K562 (cell line): ENCODE results near the gene ZBTB25. TPM values are rescaled to one million over a fixed set of nuclear protein-coding genes. Genes with fewer than 3 reads are reported as not detected.
A peak's percentile ranks its signal among the peaks of the same experiment; 100 is the strongest.

Experiments used
- ARID3A ChIP-seq: IDR thresholded peaks from 2 replicates; pipeline ENCODE4 v1.6.1; 2012; ENCODE audit warnings: low read depth, low read length, improper control_type of control experiment, borderline replicate concordance
- CBFA2T3 ChIP-seq: fragments of 450-650 bp; IDR thresholded peaks from 2 replicates; pipeline ENCODE4 v1.6.1; 2017
- CREB3L1 ChIP-seq: fragments of 450-650 bp; IDR thresholded peaks from 2 replicates; pipeline ENCODE4 v1.6.1; 2014; ENCODE audit warnings: low read depth, mild to moderate bottlenecking, moderate library complexity, borderline replicate concordance
- CREM ChIP-seq: IDR thresholded peaks from 2 replicates; pipeline ENCODE4 v1.6.1; 2014; ENCODE audit warnings: antibody characterized with exemption, low read depth
- ETS2 ChIP-seq: IDR thresholded peaks from 2 replicates; pipeline ENCODE4 v1.6.1; 2016; ENCODE audit warnings: borderline replicate concordance, missing genetic modification characterization, mild to moderate bottlenecking, moderate library complexity, missing compliant biosample characterization; ENCODE audit not compliant: poor library complexity, severe bottlenecking
- FOXM1 ChIP-seq, 2 experiments: fragments of 450-650 bp in 1 of 2; sonication (generic) in 1 of 2; formaldehyde crosslinking in 1 of 2; IDR thresholded peaks; 2 replicates each; pipeline versions ENCODE4 v1.6.1 to v1.9.0; 2017 to 2022; ENCODE audit warnings: low read depth in 2 of 2, mild to moderate bottlenecking in 2 of 2, missing genetic modification reagents in 1 of 2, moderate library complexity in 1 of 2
- HNRNPH1 ChIP-seq: fragments of 200-400 bp; formaldehyde crosslinking; optimal IDR thresholded peaks from 2 replicates; pipeline ENCODE3; 2017; ENCODE audit warnings: low read depth, mild to moderate bottlenecking, low read length, moderate library complexity
- NRF1 ChIP-seq, 2 experiments: fragments of 450-650 bp; IDR thresholded peaks in 1 of 2; conservative IDR thresholded peaks in 1 of 2; 2 replicates each; pipeline ENCODE4 v1.6.1; 2014; ENCODE audit warnings: mild to moderate bottlenecking in 2 of 2
- PATZ1 ChIP-seq: fragments of 250-450 bp; sonication (Bioruptor Pico); IDR thresholded peaks from 2 replicates; pipeline ENCODE4 v1.5.0; 2020; ENCODE audit warnings: mild to moderate bottlenecking, borderline replicate concordance
- POLR3A ChIP-seq: IDR thresholded peaks from 2 replicates; pipeline ENCODE4 v1.6.1; 2011; ENCODE audit warnings: borderline replicate concordance, mild to moderate bottlenecking, moderate library complexity; ENCODE audit not compliant: insufficient read length, insufficient read depth; ENCODE audit errors: extremely low read depth
- RBM39 ChIP-seq: fragments of 200-400 bp; formaldehyde crosslinking; optimal IDR thresholded peaks from 2 replicates; pipeline ENCODE3; 2018; ENCODE audit warnings: low read depth, low read length
- SRSF3 ChIP-seq: fragments of 200-400 bp; formaldehyde crosslinking; IDR thresholded peaks from 2 replicates; pipeline ENCODE4 v1.6.1; 2016; ENCODE audit warnings: mild to moderate bottlenecking, low read length, moderate library complexity; ENCODE audit not compliant: insufficient read depth
- TAF15 ChIP-seq: fragments of 200-400 bp; formaldehyde crosslinking; IDR thresholded peaks from 2 replicates; pipeline ENCODE4 v1.6.1; 2017; ENCODE audit warnings: mild to moderate bottlenecking, low read depth, low read length, moderate library complexity
- WHSC1 ChIP-seq: IDR thresholded peaks from one replicate; pipeline ENCODE4 v1.6.1; 2012; ENCODE audit warnings: low read length, control low read depth, inconsistent platforms
- XRCC4 ChIP-seq: IDR thresholded peaks from one replicate; pipeline ENCODE4 v1.6.1; 2011; ENCODE audit not compliant: insufficient read depth, insufficient read length; ENCODE audit errors: extremely low read depth
- ZNF354B ChIP-seq: fragments of 250-450 bp; sonication (Bioruptor Pico); IDR thresholded peaks from 2 replicates; pipeline ENCODE4 v1.4.0; 2020
- ZNF511 ChIP-seq: sonication (generic); formaldehyde crosslinking; IDR thresholded peaks from 2 replicates; pipeline ENCODE4 v1.8.0; 2022; ENCODE audit warnings: mild to moderate bottlenecking, missing genetic modification reagents
- ZNF551 ChIP-seq: fragments of 250-450 bp; sonication (Bioruptor Pico); IDR thresholded peaks from 2 replicates; pipeline ENCODE4 v1.5.0; 2021; ENCODE audit warnings: mild to moderate bottlenecking, moderate library complexity
- ZNF639 ChIP-seq, 2 experiments: fragments of 200-800 bp in 1 of 2; sonication (Bioruptor generic) in 1 of 2; sonication (generic) in 1 of 2; formaldehyde crosslinking in 1 of 2; IDR thresholded peaks in 1 of 2; conservative IDR thresholded peaks in 1 of 2; 2 replicates each; pipeline versions ENCODE4 v1.5.0 to v1.6.1; 2016 to 2020; ENCODE audit warnings: missing compliant biosample characterization in 1 of 2, missing genetic modification characterization in 1 of 2, missing genetic modification reagents in 1 of 2
- ZNF717 ChIP-seq: fragments of 250-450 bp; sonication (Bioruptor Pico); IDR thresholded peaks from 2 replicates; pipeline ENCODE4 v1.5.0; 2021
- polyA plus RNA-seq, 8 experiments: library from polyadenylated mRNA; depleted of rRNA in 4 of 8; stranded (reverse) in 5 of 8; unstranded in 3 of 8; fragments of >200 nt; fragmentation: Nextera tagmentation in 2 of 8; fragmentation: Illumina TruSeq in 1 of 8; extraction: Ambion mirVana in 2 of 8; extraction: Trizol in 1 of 8; gene quantifications; 2 replicates each; pipeline versions ENCODE4 v1.2.1 to v1.2.3, GENCODE V29; 2011 to 2014; ENCODE audit warnings: inconsistent platforms in 1 of 8, missing spikeins in 1 of 8
- total RNA-seq, 7 experiments: library from RNA; depleted of rRNA in 6 of 7; stranded (reverse); fragments of >200 nt in 6 of 7; fragmentation: Illumina TruSeq in 2 of 7; extraction: Trizol in 2 of 7; gene quantifications; 2 replicates each; pipeline versions ENCODE4 v1.2.1 to v1.2.3, GENCODE V29; 2011 to 2021; ENCODE audit warnings: low replicate concordance in 1 of 7

The ZBTB25 gene
- total and polyA plus RNA-seq, 9 of the 15 experiments (the other 6 are each of a cell fraction or from before 2014, with no cell fraction given): 0.61 to 3.9 (median 2.3) TPM

GRCh38 chr14:64502887-64503433 is 678 bp downstream of the ZBTB25 start (continued):
- no peak for TF ChIP-seq POLR3A
- no peak for TF ChIP-seq WHSC1
- TF ChIP-seq XRCC4: no peak
- no peak for TF ChIP-seq ARID3A
- no peak for TF ChIP-seq ZNF511 (CRISPR knock-in tag)
- 0 out of 2 replicates have a peak, but pooled peaks have one; percentile 20 for TF ChIP-seq FOXM1 (IDR thresholded peaks at IDR 0.05; ENCODE audit: low read depth)
- TF ChIP-seq FOXM1 (CRISPR knock-in tag; IDR thresholded peaks at IDR 0.05; ENCODE audit: low read depth): no peak
- TF ChIP-seq CREM: 0 out of 2 replicates have a peak, but pooled peaks have one; percentile 13
- no peak for TF ChIP-seq ZNF717 (CRISPR knock-in tag)
- 0 out of 4 replicates have a peak, but pooled peaks of 1 of the 2 experiments have one; percentile 9 for TF ChIP-seq ZNF639 (CRISPR knock-in tag; conservative IDR thresholded peaks at IDR 0.05 in 1 of 2, IDR thresholded peaks at IDR 0.05 in 1 of 2)
- no peak for TF ChIP-seq ZNF354B (CRISPR knock-in tag)
- TF ChIP-seq SRSF3: no peak
- no peak for TF ChIP-seq TAF15
- no peak for TF ChIP-seq ETS2
- TF ChIP-seq CBFA2T3: peak; percentile 79
- TF ChIP-seq NRF1 (conservative IDR thresholded peaks at IDR 0.05 in 1 of 2, IDR thresholded peaks at IDR 0.05 in 1 of 2): no peak
- TF ChIP-seq ZNF551 (CRISPR knock-in tag): no peak
- no peak for TF ChIP-seq RBM39
- TF ChIP-seq PATZ1 (CRISPR knock-in tag): no peak
- no peak for TF ChIP-seq HNRNPH1
- no peak for TF ChIP-seq CREB3L1
